CD4-positive, CD25-positive, alpha-beta regulatory T cell (primary cell): Measurements from ENCODE around the gene RGS18. TPM values are rescaled to one million over a fixed set of nuclear protein-coding genes. Genes with fewer than 3 reads are reported as not detected.

Source experiments
- ATAC-seq, 2 donors: fragments of 150-1000 bp; cut with Tn5 transposase; one replicate each; pipeline ENCODE4 v1.10.0; 2021; ENCODE audit warnings: low read depth in 2 of 2, moderate number of reproducible peaks in 2 of 2, moderate library complexity in 1 of 2
- DNase-seq, 3 donors: peaks; one replicate each; pipeline versions ENCODE4 v3.0.0 to v3.0.0-alpha.2; 2012 to 2022; ENCODE audit warnings: mixed read lengths in 1 of 3
- H3K27ac ChIP-seq: one replicate; pipeline ENCODE4 v1.7.0; 2013; ENCODE audit warnings: mild to moderate bottlenecking, low read length; ENCODE audit not compliant: insufficient read depth, poor library complexity, severe bottlenecking
- H3K27me3 ChIP-seq: one replicate; pipeline ENCODE4 v1.7.0; 2013; ENCODE audit warnings: low read length; ENCODE audit not compliant: control insufficient read depth, insufficient read depth
- H3K36me3 ChIP-seq: one replicate; pipeline ENCODE4 v1.7.0; 2013; ENCODE audit warnings: mild to moderate bottlenecking, low read length, moderate library complexity; ENCODE audit not compliant: control insufficient read depth, insufficient read depth
- H3K4me1 ChIP-seq: 2 replicates; pipeline ENCODE4 v1.7.0; 2013; ENCODE audit warnings: mild to moderate bottlenecking, low read length; ENCODE audit not compliant: insufficient read depth, control insufficient read depth, poor library complexity, severe bottlenecking
- H3K4me3 ChIP-seq: one replicate; pipeline ENCODE4 v1.7.0; 2013; ENCODE audit warnings: low read depth, mild to moderate bottlenecking, low read length, moderate library complexity
- H3K9me3 ChIP-seq, 2 experiments: 1 replicate in 1 of 2; 2 replicates in 1 of 2; pipeline ENCODE4 v1.7.0; 2013; ENCODE audit warnings: low read length in 2 of 2, mild to moderate bottlenecking in 1 of 2, moderate library complexity in 1 of 2; ENCODE audit not compliant: control insufficient read depth in 2 of 2
- H3K27ac Mint-ChIP-seq, 3 donors: one replicate each; pipeline ENCODE4 v1.8.0; 2020 to 2022; ENCODE audit warnings: mild to moderate bottlenecking in 3 of 3, mixed read lengths in 3 of 3, moderate library complexity in 2 of 3
- H3K27me3 Mint-ChIP-seq: one replicate; pipeline ENCODE4 v1.8.0; 2022; ENCODE audit warnings: mild to moderate bottlenecking, mixed read lengths
- H3K36me3 Mint-ChIP-seq: one replicate; pipeline ENCODE4 v1.8.0; 2020; ENCODE audit warnings: mixed read lengths
- H3K4me1 Mint-ChIP-seq, 4 donors: one replicate each; pipeline ENCODE4 v1.8.0; 2020 to 2022; ENCODE audit warnings: mixed read lengths in 4 of 4, mild to moderate bottlenecking in 1 of 4
- H3K4me3 Mint-ChIP-seq, 4 donors: one replicate each; pipeline ENCODE4 v1.8.0; 2020 to 2022; ENCODE audit warnings: mild to moderate bottlenecking in 4 of 4, mixed read lengths in 4 of 4, moderate library complexity in 3 of 4
- H3K9me3 Mint-ChIP-seq, 7 donors: one replicate each; pipeline ENCODE4 v1.8.0; 2020 to 2022; ENCODE audit warnings: mixed read lengths in 7 of 7, mild to moderate bottlenecking in 3 of 7, moderate library complexity in 2 of 7
- polyA plus RNA-seq, 4 donors: library from polyadenylated mRNA; unstranded; fragments of 300-500 nt; fragmentation: Illumina TruSeq; gene quantifications; one replicate each; pipeline ENCODE4 v1.2.3, GENCODE V29; 2021
- total RNA-seq: library from RNA; stranded (reverse); gene quantifications from one replicate; pipeline ENCODE4 v1.2.3, GENCODE V29; 2022

Gene RGS18, protein sequence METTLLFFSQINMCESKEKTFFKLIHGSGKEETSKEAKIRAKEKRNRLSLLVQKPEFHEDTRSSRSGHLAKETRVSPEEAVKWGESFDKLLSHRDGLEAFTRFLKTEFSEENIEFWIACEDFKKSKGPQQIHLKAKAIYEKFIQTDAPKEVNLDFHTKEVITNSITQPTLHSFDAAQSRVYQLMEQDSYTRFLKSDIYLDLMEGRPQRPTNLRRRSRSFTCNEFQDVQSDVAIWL
- 38.3 TPM for total RNA-seq
- polyA plus RNA-seq = under 1 TPM in 1 of 4 donors, not detected in 3; 0.33 TPM

DNA sequence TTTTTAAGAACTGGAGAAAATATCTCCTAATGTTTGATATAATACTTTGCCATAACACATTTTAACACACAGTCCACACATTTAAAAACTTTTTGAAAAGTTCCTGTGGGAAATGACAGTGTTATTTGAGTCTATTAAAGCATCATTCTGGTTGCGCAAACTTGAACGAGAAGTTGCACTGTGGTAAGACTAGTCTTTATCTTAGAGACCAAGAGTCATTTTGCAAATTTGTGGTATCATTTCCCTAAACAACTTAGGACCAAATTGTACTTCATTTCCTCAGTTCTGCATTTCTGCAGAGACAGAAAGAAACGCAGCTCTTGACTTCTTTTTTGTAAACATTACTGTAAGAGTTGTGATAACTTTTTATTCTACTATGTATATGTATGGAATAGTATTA, at the start of gene RGS18:
TSS of gene RGS18 (plus strand) at position 282 of the 400 bp plus-strand sequence. CDS start 176 bp downstream, outside the sequence.
- H3K27ac Mint-ChIP-seq = no peak within 1 kb of the TSS
- no peaks in the 10 kb centered on the region for H3K4me1 ChIP-seq
- no peak within 1 kb of the TSS for H3K27ac ChIP-seq
- H3K9me3 ChIP-seq = no peaks in the 10 kb centered on the region
- DNase-seq (no peak), ATAC-seq (no peak)
- H3K27me3 Mint-ChIP-seq = no peaks in the 10 kb centered on the region
- no peaks in the 10 kb centered on the region for H3K36me3 ChIP-seq
- no peak within 1 kb of the TSS for H3K4me3 Mint-ChIP-seq
- no peaks in the 10 kb centered on the region for H3K4me1 Mint-ChIP-seq
- no peak within 1 kb of the TSS for H3K4me3 ChIP-seq
- no peaks in the 10 kb centered on the region for H3K36me3 Mint-ChIP-seq
- no peaks in the 10 kb centered on the region for H3K27me3 ChIP-seq
- H3K9me3 Mint-ChIP-seq = peaks cover 0 to 9% (median 2%) of the 10 kb centered on the region in 7 donors

GRCh38 chr1:192109576-192109975, 48.7 kb upstream of the RGS18 start:
- H3K36me3 Mint-ChIP-seq = no peaks in the 10 kb centered on the region
- Histone ChIP-seq H3K4me1 (no peaks in the 10 kb centered on the region), H3K9me3 (no peaks in the 10 kb centered on the region), H3K27me3 (no peaks in the 10 kb centered on the region), H3K27ac (no peak overlapping the region), H3K36me3 (no peaks in the 10 kb centered on the region), H3K4me3 (no peak overlapping the region)
- no peak overlapping the region for H3K4me3 Mint-ChIP-seq
- ATAC-seq (no peak), DNase-seq (no peak)
- no peak overlapping the region for H3K27ac Mint-ChIP-seq
- no peaks in the 10 kb centered on the region for H3K4me1 Mint-ChIP-seq
- peaks cover 0 to 10% (median 2%) of the 10 kb centered on the region in 7 donors for H3K9me3 Mint-ChIP-seq
- no peaks in the 10 kb centered on the region for H3K27me3 Mint-ChIP-seq

DNA sequence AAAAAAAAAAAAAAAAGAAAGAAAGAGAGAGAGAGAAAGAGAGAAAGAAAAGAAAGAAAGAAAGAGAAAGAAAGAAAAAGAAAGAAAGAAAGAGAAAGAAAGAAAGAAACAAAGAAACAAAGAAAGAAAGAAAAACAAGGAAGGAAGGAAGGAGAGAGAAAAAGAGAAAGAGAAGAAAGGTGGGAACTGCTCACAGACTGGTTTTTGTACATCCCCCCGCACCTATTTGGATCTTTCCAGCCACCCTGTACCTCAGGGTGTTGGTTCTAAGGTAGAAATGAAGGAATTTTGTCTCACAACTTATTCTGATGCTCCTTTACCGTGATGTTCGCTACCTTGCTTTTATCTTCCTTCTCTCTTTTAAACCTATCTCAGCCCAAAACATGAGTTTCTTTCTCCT, 43.3 kb upstream of the RGS18 start:
- DNase-seq (no peak), ATAC-seq (no peak)
- H3K27me3 ChIP-seq = no peaks in the 10 kb centered on the region
- no peaks in the 10 kb centered on the region for H3K36me3 ChIP-seq
- no peaks in the 10 kb centered on the region for H3K4me1 ChIP-seq
- Mint-ChIP-seq H3K9me3 (peaks cover 1 to 9% (median 5%) of the 10 kb centered on the region in 7 donors), H3K27ac (no peak overlapping the region), H3K4me3 (no peak overlapping the region), H3K36me3 (no peaks in the 10 kb centered on the region), H3K27me3 (no peaks in the 10 kb centered on the region), H3K4me1 (no peaks in the 10 kb centered on the region)
- H3K9me3 ChIP-seq = no peaks in the 10 kb centered on the region
- H3K27ac ChIP-seq = no peak overlapping the region
- H3K4me3 ChIP-seq = no peak overlapping the region

GRCh38 chr1:192118881-192119405, 39.3 kb upstream of the RGS18 start:
- ATAC-seq = no peak
- no peaks in the 10 kb centered on the region for H3K9me3 ChIP-seq
- H3K27ac Mint-ChIP-seq = no peak overlapping the region
- no peak overlapping the region for H3K4me3 ChIP-seq
- H3K4me3 Mint-ChIP-seq = no peak overlapping the region
- H3K27me3 ChIP-seq = no peaks in the 10 kb centered on the region
- H3K4me1 ChIP-seq = no peaks in the 10 kb centered on the region
- no peak for DNase-seq
- H3K27ac ChIP-seq = no peak overlapping the region
- H3K27me3 Mint-ChIP-seq = no peaks in the 10 kb centered on the region
- H3K36me3 ChIP-seq = no peaks in the 10 kb centered on the region
- H3K36me3 Mint-ChIP-seq = no peaks in the 10 kb centered on the region
- no peaks in the 10 kb centered on the region for H3K4me1 Mint-ChIP-seq
- peaks cover 1 to 18% (median 4%) of the 10 kb centered on the region in 7 donors for H3K9me3 Mint-ChIP-seq

- peaks cover 0 to 18% (median 3%) of the 10 kb centered on the region in 7 donors for H3K9me3 Mint-ChIP-seq
- Histone ChIP-seq H3K4me3 (no peak overlapping the region), H3K27me3 (no peaks in the 10 kb centered on the region), H3K9me3 (no peaks in the 10 kb centered on the region), H3K36me3 (no peaks in the 10 kb centered on the region), H3K4me1 (no peaks in the 10 kb centered on the region), H3K27ac (no peak overlapping the region)
- DNase-seq (no peak), ATAC-seq (no peak)
- no peaks in the 10 kb centered on the region for H3K4me1 Mint-ChIP-seq
- no peak overlapping the region for H3K27ac Mint-ChIP-seq
- no peaks in the 10 kb centered on the region for H3K36me3 Mint-ChIP-seq
- H3K27me3 Mint-ChIP-seq = no peaks in the 10 kb centered on the region
- no peak overlapping the region for H3K4me3 Mint-ChIP-seq
Measured at GRCh38 chr1:192119701-192120100, 38.6 kb upstream of the RGS18 start.

GRCh38 chr1:192122668-192123067, 35.6 kb upstream of the RGS18 start:
- no peak overlapping the region for H3K27ac Mint-ChIP-seq
- no peak overlapping the region for H3K4me3 Mint-ChIP-seq
- H3K27me3 Mint-ChIP-seq = no peaks in the 10 kb centered on the region
- H3K4me1 ChIP-seq = no peaks in the 10 kb centered on the region
- H3K36me3 Mint-ChIP-seq = no peaks in the 10 kb centered on the region
- no peak overlapping the region for H3K4me3 ChIP-seq
- H3K9me3 Mint-ChIP-seq = peaks cover 0 to 15% (median 2%) of the 10 kb centered on the region in 7 donors
- H3K36me3 ChIP-seq = no peaks in the 10 kb centered on the region
- H3K27ac ChIP-seq = no peak overlapping the region
- H3K4me1 Mint-ChIP-seq = no peaks in the 10 kb centered on the region
- no peaks in the 10 kb centered on the region for H3K27me3 ChIP-seq
- no peak for DNase-seq
- ATAC-seq = no peak
- no peaks in the 10 kb centered on the region for H3K9me3 ChIP-seq

DNA sequence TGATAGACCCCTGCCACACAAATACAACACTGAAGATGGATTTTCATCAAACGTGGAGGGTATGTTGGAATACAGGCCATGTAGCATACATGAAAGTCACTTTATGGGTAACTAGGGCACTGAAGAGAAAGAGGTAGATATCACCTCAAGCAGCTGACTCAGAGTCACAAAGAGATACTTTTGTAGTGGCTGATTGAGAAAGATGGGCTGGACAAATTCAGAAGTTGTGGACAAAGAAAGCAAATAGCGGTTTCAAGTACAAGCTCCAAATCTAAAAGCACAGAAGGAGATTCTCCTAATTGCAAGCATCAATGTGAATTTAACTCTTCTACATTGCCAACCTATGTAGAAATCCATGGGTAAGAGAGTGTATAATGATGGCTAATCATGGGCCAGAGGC, 35.0 kb upstream of the RGS18 start:
- Mint-ChIP-seq H3K27ac (no peak overlapping the region), H3K4me3 (no peak overlapping the region), H3K4me1 (no peaks in the 10 kb centered on the region), H3K9me3 (peaks cover 0 to 15% (median 2%) of the 10 kb centered on the region in 7 donors), H3K36me3 (no peaks in the 10 kb centered on the region), H3K27me3 (no peaks in the 10 kb centered on the region)
- Histone ChIP-seq H3K4me1 (no peaks in the 10 kb centered on the region), H3K27ac (no peak overlapping the region), H3K9me3 (no peaks in the 10 kb centered on the region), H3K4me3 (no peak overlapping the region), H3K27me3 (no peaks in the 10 kb centered on the region), H3K36me3 (no peaks in the 10 kb centered on the region)
- no peak for ATAC-seq
- DNase-seq = no peak

DNA sequence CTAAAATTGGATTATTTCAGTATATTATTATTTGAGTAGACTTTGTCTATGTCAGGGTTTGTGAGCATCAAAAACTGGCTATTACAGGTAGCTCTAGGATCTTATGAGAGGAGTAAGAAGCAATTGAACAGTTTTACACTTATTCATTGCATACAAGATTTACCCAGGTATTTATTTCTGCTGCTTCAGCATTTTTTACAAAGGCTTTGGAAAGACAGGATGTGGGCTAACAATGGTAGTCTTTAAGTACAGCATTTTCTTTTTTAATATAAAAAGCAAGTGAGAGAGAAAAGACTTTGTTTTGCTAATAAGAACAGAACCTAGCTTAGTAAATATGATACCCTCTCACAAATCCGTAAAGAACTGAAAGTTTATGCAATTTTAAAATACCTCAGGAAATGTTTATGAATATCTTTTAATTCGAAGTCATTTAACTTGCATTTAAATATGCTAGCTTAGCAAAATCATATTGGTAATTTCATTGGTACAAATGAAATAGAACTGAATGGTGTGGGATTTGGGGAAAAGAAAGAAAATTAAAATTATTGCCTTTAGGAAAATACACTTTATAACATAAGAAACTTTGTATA, 32.1 kb upstream of the RGS18 start:
- DNase-seq = no peak
- H3K27ac ChIP-seq = no peak overlapping the region
- H3K27me3 Mint-ChIP-seq = no peaks in the 10 kb centered on the region
- H3K4me3 Mint-ChIP-seq = no peak overlapping the region
- H3K4me1 Mint-ChIP-seq = no peaks in the 10 kb centered on the region
- no peaks in the 10 kb centered on the region for H3K36me3 Mint-ChIP-seq
- H3K36me3 ChIP-seq = no peaks in the 10 kb centered on the region
- no peak for ATAC-seq
- no peaks in the 10 kb centered on the region for H3K4me1 ChIP-seq
- H3K27me3 ChIP-seq = no peaks in the 10 kb centered on the region
- H3K4me3 ChIP-seq = no peak overlapping the region
- peaks cover 0 to 6% (median 2%) of the 10 kb centered on the region in 7 donors for H3K9me3 Mint-ChIP-seq
- H3K27ac Mint-ChIP-seq = no peak overlapping the region
- no peaks in the 10 kb centered on the region for H3K9me3 ChIP-seq
